Ovary (tissue), 9 donors: ENCODE data around the gene LMNTD2. TPM values are rescaled to one million over a fixed set of nuclear protein-coding genes. Genes with fewer than 3 reads are reported as not detected.
A peak's percentile ranks its signal among the peaks of the same experiment; 100 is the strongest.

Experiments
- DNase-seq, 5 donors: peaks; one replicate each; pipeline ENCODE4 v3.0.0-alpha.2; 2019 to 2020
- H3K27ac ChIP-seq, 2 donors: fragments of 200-600 bp; one replicate each; pipeline versions ENCODE4 v1.5.1 to v1.8.0; 2019 to 2022
- H3K27me3 ChIP-seq: fragments of 200-600 bp; one replicate; pipeline ENCODE4 v1.8.0; 2022
- H3K36me3 ChIP-seq: fragments of 200-600 bp; sonication (generic); one replicate; pipeline ENCODE4 v1.5.1; 2019
- H3K4me1 ChIP-seq: one replicate; pipeline ENCODE4 v1.8.1; 2013; ENCODE audit warnings: mild to moderate bottlenecking, moderate library complexity; ENCODE audit not compliant: insufficient read depth
- H3K4me3 ChIP-seq: fragments of 200-600 bp; sonication (generic); one replicate; pipeline ENCODE4 v1.5.1; 2017
- H3K9me3 ChIP-seq, 2 donors: fragments of 200-600 bp in 1 of 2; sonication (generic) in 1 of 2; one replicate each; pipeline versions ENCODE4 v1.5.1 to v1.8.1; 2013 to 2019; ENCODE audit warnings: mild to moderate bottlenecking in 1 of 2, moderate library complexity in 1 of 2
- EP300 ChIP-seq: sonication (generic); formaldehyde crosslinking; IDR thresholded peaks from one replicate; pipeline ENCODE4 v1.6.1; 2017; ENCODE audit warnings: antibody characterized with exemption
- POLR2A ChIP-seq: fragments of 450-650 bp; IDR thresholded peaks from one replicate; pipeline ENCODE4 v1.6.1; 2017; ENCODE audit warnings: antibody characterized with exemption, mild to moderate bottlenecking, moderate library complexity
- WGBS, 3 donors: extraction: QIAGEN DNeasy Blood & Tissue Kit in 1 of 3; methylation state at CpG; one replicate each; pipeline versions ENCODE4 v1.1.5 to v1.1.7; 2013 to 2017; 5-methylcytosine and 5-hydroxymethylcytosine counted together
- intact Hi-C, 4 donors: fragments of 100-400 bp; cut with DNase I; formaldehyde crosslinking; loops; one replicate each; pipeline versions ENCODE4 v1.11.0 to v1.15.1; 2022 to 2023
- polyA plus RNA-seq, 2 donors: library from polyadenylated mRNA; stranded (reverse); fragments of 200-250 nt in 1 of 2; fragments of 350-450 nt in 1 of 2; fragmentation: Illumina TruSeq in 1 of 2; extraction: RNeasy Lipid Tissue Mini Kit (QIAGEN cat#74804) in 1 of 2; gene quantifications; one replicate each; pipeline ENCODE4 v1.2.3, GENCODE V29; 2013 to 2014
- total RNA-seq, 7 donors: library from RNA; depleted of rRNA in 2 of 7; stranded (reverse); fragments of >200 nt in 2 of 7; fragmentation: NEBNext Ultra II Directional in 3 of 7; extraction: Animal tissue kit (Norgen Biotek cat#: 25700) in 3 of 7; gene quantifications; one replicate each; pipeline versions ENCODE4 v1.1.0 to v1.2.4, GENCODE V29; 2016 to 2023
- TF ChIP-seq, protein P1 (sequence below), 3 donors: fragments of 450-650 bp in 2 of 3; fragments of 200-600 bp in 1 of 3; IDR thresholded peaks; one replicate each; pipeline versions ENCODE4 v1.5.1 to v1.8.0; 2016 to 2022; ENCODE audit warnings: antibody characterized with exemption in 3 of 3, mild to moderate bottlenecking in 1 of 3
- donor health status: DM: no; HTN: no; CAD: no; lungs with moderate emphysema.
- donor health status: DM: no; HTN: no; CAD: no.
- donor health status: Bipolar disorder and iron deficiency.
- donor health status: DM: yes; HTN: yes; CAD: no.
- donor health status: DM: no; HTN: no; CAD: no.
- donor health status: DM: yes; HTN: yes; CAD: no.

LMNTD2 gene
- total and polyA plus RNA-seq, 9 donors: 0.70 to 7.6 (median 1.2) TPM; not detected in 1

DNA sequence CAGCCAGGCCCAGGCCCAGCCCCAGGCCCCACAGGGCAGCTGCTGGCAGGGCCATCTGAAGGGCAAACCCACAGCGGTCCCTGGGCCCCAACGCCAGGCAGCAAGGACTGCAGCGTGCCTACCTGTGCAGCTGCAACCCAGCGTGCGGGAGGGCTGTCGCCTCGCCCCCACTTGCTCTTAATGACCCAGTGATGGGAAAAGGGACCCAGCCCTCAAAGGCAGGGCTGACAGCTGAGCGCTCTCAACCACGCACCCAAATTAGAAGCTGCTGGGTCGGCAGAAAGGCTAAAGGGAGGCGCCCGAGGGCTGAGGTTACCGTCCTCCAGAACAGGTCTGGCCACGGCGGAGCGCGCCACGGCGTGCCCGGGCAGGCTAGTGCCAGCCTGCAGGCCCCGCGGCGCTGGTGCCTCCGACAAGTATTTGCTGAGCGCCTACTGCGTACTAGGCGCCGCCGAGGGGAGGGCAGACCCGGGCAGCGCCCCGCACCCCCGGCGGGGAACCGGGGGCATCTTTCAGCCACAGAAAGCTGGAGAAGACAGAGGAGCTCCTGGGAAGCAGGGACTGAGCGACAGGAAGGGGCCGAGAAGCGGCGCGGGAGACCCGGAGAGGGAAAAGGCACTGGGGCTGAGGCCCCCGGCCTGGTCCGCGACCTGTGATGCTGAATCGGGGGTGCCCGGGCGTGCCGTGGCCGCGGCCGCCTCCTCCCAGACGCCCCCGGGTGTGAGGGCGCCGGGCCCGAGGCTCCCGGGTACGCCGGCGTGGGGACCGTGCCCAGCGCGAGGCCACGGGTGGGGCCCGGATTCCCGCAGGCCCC is 25.9 kb downstream of the LMNTD2 start:
- peak in 3 of 5 donors; percentile 34 to 64 (median 60) for DNase-seq
- intact Hi-C loops: loop anchor here in 1 of 4 donors (10.0 kb wide), 1 partner anchor 1860 kb away; no protein-coding TSS in a partner anchor
- no peaks in the 10 kb centered on the region for H3K27me3 ChIP-seq
- no peak for TF ChIP-seq POLR2A
- TF ChIP-seq, protein P1, sequence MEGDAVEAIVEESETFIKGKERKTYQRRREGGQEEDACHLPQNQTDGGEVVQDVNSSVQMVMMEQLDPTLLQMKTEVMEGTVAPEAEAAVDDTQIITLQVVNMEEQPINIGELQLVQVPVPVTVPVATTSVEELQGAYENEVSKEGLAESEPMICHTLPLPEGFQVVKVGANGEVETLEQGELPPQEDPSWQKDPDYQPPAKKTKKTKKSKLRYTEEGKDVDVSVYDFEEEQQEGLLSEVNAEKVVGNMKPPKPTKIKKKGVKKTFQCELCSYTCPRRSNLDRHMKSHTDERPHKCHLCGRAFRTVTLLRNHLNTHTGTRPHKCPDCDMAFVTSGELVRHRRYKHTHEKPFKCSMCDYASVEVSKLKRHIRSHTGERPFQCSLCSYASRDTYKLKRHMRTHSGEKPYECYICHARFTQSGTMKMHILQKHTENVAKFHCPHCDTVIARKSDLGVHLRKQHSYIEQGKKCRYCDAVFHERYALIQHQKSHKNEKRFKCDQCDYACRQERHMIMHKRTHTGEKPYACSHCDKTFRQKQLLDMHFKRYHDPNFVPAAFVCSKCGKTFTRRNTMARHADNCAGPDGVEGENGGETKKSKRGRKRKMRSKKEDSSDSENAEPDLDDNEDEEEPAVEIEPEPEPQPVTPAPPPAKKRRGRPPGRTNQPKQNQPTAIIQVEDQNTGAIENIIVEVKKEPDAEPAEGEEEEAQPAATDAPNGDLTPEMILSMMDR (IDR thresholded peaks at IDR 0.05): no peak
- no peak for TF ChIP-seq EP300
- 7 to 15% (median 10%) methylated on average over 39 to 66 of the region's 66 CpGs for WGBS, 3 donors
- H3K4me1 ChIP-seq: peaks cover 11% of the 10 kb centered on the region
- no peaks in the 10 kb centered on the region for H3K9me3 ChIP-seq
- H3K4me3 ChIP-seq: peak overlapping the region; percentile 72
- no peaks in the 10 kb centered on the region for H3K36me3 ChIP-seq
- peak overlapping the region; percentile 10 to 28 for H3K27ac ChIP-seq

DNA sequence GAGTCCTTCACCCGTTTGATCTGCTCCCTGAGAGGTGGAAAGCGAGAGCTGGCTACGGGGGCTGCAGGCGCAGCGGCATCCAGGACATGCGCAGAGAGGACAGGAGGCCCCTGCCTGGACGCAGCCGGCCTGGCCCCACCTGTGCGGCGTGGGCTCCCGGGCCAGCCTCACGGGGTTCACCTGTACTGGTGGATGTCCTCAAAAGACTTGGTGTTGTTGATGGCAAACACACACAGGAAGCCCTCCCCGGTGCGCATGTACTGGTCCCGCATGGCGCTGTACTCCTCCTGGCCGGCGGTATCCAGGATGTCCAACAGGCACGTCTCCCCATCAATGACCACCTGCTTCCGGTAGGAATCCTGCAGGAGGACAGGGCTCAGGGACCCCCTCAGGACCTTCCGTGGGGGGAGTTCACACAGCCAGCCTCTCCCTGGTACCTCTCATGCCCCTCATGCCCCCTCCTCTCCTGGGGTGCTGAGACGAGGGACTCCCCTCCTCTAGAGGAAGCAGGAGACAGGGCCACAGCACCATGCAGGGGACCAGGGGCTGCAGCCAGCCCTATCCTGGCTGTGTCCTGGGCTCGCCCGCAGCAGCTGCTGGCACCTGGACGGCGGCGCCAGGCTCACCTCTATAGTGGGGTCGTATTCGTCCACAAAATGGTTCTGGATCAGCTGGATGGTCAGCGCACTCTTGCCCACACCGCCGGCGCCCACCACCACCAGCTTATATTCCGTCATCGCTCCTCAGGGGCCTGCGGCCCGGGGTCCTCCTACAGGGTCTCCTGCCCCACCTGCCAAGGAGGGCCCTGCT is 26.7 kb downstream of the LMNTD2 start:
- Histone ChIP-seq H3K4me3 (no peak overlapping the region), H3K27ac (no peak overlapping the region), H3K27me3 (no peaks in the 10 kb centered on the region), H3K36me3 (no peaks in the 10 kb centered on the region), H3K9me3 (no peaks in the 10 kb centered on the region), H3K4me1 (peaks cover 11% of the 10 kb centered on the region)
- TF ChIP-seq EP300: no peak
- TF ChIP-seq, protein P1 (IDR thresholded peaks at IDR 0.05): no peak
- TF ChIP-seq POLR2A: no peak
- intact Hi-C loops: loop anchor here in 1 of 4 donors (10.0 kb wide), 1 partner anchor 1861 kb away; no protein-coding TSS in a partner anchor
- WGBS, 3 donors: 88 to 93% (median 90%) methylated on average over 33 to 37 of the region's 37 CpGs
- peak in 1 of 5 donors; percentile 16 for DNase-seq

DNA sequence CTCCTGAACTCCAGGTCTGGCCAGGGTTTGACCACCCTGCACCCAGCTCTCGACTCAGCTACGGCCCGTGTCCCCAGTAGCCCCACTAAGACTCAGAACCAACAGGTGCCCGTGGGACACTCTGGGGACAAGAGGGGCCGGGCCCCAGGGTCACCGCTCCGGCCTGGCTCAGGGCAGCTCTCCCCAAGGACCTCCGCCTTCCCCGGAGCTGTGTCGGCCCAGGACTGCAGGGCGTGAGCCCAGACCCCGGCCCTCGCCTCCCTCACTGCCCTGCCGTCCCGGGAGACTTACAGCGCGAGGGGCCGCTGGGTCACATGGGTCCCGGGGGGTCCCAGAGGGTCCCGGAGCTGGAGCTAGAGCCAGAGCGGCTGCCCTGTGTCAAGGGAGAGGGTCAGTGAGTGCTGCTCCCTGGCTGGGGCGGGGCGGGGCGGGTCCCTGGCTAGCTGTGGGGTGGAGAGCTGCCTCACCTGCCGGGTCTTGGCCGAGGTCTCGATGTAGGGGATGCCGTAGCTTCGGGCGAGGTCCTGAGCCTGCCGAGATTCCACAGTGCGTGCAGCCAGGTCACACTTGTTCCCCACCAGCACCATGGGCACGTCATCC is 27.5 kb downstream of the LMNTD2 start:
- Histone ChIP-seq H3K4me1 (peaks cover 11% of the 10 kb centered on the region), H3K4me3 (no peak overlapping the region), H3K27me3 (no peaks in the 10 kb centered on the region), H3K36me3 (no peaks in the 10 kb centered on the region), H3K9me3 (no peaks in the 10 kb centered on the region), H3K27ac (no peak overlapping the region)
- intact Hi-C loops: loop anchor here in 1 of 4 donors (10.0 kb wide), 1 partner anchor 1862 kb away; no protein-coding TSS in a partner anchor
- no peak for TF ChIP-seq POLR2A
- TF ChIP-seq, protein P1 (IDR thresholded peaks at IDR 0.05): no peak
- no peak for TF ChIP-seq EP300
- WGBS, 3 donors: 89 to 92% (median 91%) methylated on average over 31 to 33 of the region's 33 CpGs
- DNase-seq: peak in 1 of 5 donors; percentile 43

DNA sequence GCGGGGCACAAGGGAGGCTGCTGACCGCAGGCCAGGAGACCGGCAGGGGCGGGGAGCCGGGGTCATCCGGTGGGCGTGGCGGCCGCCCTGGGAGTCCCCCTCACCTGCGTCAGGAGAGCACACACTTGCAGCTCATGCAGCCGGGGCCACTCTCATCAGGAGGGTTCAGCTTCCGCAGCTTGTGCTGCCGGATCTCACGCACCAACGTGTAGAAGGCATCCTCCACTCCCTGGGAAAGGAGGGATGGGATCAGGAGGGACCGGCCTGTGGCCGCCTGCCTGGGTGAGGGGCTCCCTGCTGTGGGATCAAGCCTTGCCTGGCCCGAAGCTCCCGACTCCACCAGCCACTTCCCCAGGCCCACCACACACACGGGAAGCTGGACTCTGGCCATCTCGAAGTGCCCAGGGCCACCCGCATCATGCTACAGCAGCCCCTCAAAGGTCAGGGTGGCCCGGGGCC is 28.0 kb downstream of the LMNTD2 start:
- 83 to 92% (median 85%) methylated on average over 21 to 23 of the region's 23 CpGs for WGBS, 3 donors
- intact Hi-C loops: loop anchor here in 1 of 4 donors (10.0 kb wide), 1 partner anchor 1862 kb away; no protein-coding TSS in a partner anchor
- Histone ChIP-seq H3K9me3 (no peaks in the 10 kb centered on the region), H3K36me3 (no peaks in the 10 kb centered on the region), H3K4me1 (peaks cover 8% of the 10 kb centered on the region), H3K27me3 (no peaks in the 10 kb centered on the region), H3K27ac (no peak overlapping the region), H3K4me3 (no peak overlapping the region)
- TF ChIP-seq EP300 (no peak), POLR2A (no peak)
- TF ChIP-seq, protein P1 (IDR thresholded peaks at IDR 0.05): no peak
- no peak for DNase-seq
